Measurements from ENCODE around the gene B3GNT7.

The B3GNT7 gene

GRCh38 chr2:231418820-231419640 lies 23.5 kb downstream of the B3GNT7 start:
- TF ChIP-seq CTCF (conservative IDR thresholded peaks at IDR 0.05) (no peak), ZFX (IDR thresholded peaks at IDR 0.05) (no peak)
- H3K27ac ChIP-seq = no peak overlapping the region

DNA sequence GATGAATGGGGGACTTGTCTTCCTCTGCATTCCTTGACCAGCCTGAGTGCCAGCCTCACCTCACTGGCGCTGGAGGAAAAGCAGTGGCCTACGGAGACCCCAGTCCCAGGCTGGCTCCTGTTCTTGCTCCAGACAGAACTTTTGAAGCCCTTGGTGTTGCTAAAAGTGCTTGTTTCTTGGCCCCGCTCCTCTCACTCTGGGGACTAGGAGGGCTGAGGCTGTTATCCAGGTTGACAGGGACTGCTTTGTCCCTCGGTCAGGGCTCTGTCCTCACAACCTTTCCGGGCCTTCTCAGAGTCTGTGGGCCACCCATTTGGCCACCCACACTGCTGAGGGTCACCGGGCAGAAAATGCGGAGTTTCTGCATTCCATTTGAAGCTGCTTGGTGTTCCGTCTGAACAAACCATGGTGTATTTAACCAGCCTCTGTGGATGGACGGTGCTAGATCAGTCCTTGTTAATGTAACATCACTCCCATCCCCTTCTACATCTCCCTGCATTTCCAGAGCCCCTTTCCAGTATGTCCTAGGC lies 25.6 kb downstream of the B3GNT7 start:
- TF ChIP-seq CTCF (conservative IDR thresholded peaks at IDR 0.05) (no peak), ZFX (IDR thresholded peaks at IDR 0.05) (no peak)
- H3K27ac ChIP-seq = no peak overlapping the region

- TF ChIP-seq ZFX (IDR thresholded peaks at IDR 0.05) (no peak), CTCF (conservative IDR thresholded peaks at IDR 0.05) (no peak)
- H3K27ac ChIP-seq = no peak overlapping the region
These were observed 26.5 kb downstream of the B3GNT7 start for GRCh38 chr2:231422056-231422455.

GRCh38 chr2:231423176-231423575 lies 27.7 kb downstream of the B3GNT7 start:
- no peak overlapping the region for H3K27ac ChIP-seq
- TF ChIP-seq ZFX (IDR thresholded peaks at IDR 0.05) = no peak
- TF ChIP-seq CTCF (conservative IDR thresholded peaks at IDR 0.05) = no peak

GRCh38 chr2:231425291-231425810 lies 29.8 kb downstream of the B3GNT7 start:
- no peak overlapping the region for H3K27ac ChIP-seq
- TF ChIP-seq ZFX (IDR thresholded peaks at IDR 0.05) = no peak
- TF ChIP-seq CTCF (conservative IDR thresholded peaks at IDR 0.05) = no peak

GRCh38 chr2:231425811-231426703 lies 30.5 kb downstream of the B3GNT7 start:
- TF ChIP-seq CTCF (conservative IDR thresholded peaks at IDR 0.05) (no peak), ZFX (IDR thresholded peaks at IDR 0.05) (no peak)
- H3K27ac ChIP-seq = no peak overlapping the region
